ENCODE results near the gene RNU7-1.

Gene RNU7-1

DNA sequence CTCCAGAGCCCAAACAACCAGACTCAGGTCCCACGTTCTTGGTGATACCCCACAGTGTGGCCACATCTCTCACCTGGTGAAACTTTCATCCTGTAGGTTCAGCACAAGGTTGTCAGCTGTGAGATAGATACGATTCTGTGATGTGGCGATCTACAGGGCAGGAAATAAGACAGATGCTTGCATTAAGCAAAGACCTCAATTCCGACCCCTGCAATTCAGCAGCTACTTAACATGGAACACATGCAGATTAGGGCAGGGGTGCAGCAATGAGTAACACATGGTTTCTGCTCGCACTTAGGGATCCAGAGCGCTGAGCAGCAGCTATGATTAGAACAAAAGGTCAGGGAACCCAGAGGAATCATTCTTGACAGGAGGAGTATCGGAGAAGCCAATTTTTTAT, 22.7 kb downstream of the RNU7-1 start:
- no peak for DNase-seq

GRCh38 chr12:6967651-6968100, 24.1 kb downstream of the RNU7-1 start:
- DNase-seq = no peak

GRCh38 chr12:6968426-6968825, 24.8 kb downstream of the RNU7-1 start:
- no peak for DNase-seq

DNA sequence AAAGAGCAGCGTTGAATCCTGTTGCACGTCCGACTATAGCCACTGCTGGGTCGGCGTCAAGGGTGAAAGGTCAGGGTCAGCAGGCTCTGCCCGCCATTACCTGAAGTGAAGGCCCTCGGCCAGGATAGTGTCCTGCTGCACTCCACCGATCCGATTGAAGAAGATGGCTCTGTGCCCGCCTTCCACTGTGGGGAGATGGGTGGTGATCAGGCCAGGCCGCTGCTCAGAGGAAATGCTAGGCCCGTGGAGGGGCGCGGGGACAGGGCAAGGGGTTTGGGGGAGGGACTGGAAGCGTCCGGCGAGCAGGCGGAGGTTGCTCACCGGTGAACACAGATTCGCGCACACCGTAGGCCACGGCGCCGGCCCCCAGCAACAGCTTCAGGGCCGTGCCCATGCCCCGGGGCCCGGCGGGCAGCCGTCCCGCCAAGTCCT, 26.5 kb downstream of the RNU7-1 start:
- DNase-seq = no peak

DNA sequence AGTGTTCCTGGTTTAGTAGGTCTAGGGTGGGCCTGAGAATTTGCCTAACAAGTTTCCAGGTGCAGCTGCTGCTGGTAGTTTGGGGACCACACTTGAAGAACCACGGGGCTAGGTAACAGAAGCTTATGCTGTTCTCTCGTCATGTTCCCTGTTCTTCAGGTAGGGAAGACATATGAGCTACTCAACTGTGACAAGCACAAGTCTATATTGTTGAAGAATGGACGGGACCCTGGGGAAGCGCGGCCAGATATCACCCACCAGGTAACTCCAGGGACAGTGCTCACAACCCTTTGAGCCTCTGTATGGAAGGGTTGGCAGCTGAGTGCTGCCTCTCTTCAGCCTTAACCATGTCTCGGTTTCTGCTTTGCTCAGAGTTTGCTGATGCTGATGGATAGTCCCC, 30.6 kb downstream of the RNU7-1 start:
- DNase-seq = no peak

GRCh38 chr12:6975297-6976032, 31.8 kb downstream of the RNU7-1 start:
- DNase-seq = no peak

DNA sequence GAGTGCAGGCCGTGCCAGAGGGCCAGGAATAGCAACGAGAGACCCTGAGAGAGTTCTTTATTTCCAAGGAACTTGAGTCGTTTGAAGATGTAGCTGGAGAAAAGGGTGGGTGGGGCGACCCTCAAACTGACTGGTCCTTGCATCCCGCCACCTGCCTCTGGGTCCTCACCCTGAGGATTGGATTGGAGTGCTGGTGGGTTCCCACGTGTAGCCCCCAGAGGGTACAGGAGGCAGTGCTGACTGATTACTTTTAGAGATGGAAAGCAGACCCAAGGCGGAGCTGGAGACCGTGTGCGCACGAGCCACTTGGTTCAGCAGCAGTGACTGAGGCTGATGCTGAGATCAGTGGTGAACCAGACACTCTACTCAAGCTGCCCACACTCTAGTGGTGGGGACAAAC, 34.0 kb downstream of the RNU7-1 start:
- no peak for DNase-seq

- DNase-seq = no peak
Observed at GRCh38 chr12:6978188-6978587, 34.6 kb downstream of the RNU7-1 start.

GRCh38 chr12:6978611-6979011, 35.0 kb downstream of the RNU7-1 start:
- no peak for DNase-seq

DNA sequence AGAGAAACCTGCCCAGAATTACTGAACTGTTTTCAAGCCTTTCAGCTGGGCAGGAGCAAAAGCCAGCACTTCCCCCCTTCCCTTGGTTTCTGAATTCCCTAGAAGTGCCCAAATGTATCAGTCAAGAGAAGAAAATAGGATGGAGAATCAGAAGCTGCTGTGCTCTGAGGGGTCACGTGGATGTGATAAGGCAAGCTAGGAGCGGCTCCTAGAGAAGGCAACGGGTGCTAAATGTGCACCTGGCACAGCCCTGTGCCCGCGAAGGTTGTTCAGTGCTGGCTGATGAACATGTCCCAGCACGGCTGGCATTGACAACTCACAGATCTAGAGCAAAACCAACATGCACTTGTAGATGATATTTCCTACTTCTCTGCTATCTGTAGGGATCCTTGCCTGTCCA, 35.4 kb downstream of the RNU7-1 start:
- DNase-seq = no peak

- DNase-seq = no peak
Observed at GRCh38 chr12:6979453-6979852, 35.8 kb downstream of the RNU7-1 start.

GRCh38 chr12:6980075-6980474, 36.5 kb downstream of the RNU7-1 start:
- no peak for DNase-seq

DNA sequence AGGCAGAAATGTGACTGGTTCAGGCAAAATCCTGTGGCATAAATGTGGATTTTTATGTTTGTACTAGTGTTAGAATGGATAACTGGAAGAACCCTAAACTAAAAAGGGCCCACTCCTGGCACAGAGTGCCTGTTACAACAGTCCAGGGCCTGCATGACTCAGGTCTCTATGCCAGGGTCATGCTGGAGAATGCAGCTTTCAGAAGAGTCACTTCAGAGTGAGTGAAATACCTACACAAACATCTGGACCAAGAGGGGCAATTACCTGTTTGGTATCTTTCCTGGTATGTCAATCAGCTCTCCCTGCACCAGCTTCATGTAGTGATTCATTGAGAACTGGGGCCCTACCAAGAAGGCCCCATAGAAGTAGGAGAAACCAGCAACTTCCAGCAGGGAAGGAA, 37.1 kb downstream of the RNU7-1 start:
- no peak for DNase-seq

DNA sequence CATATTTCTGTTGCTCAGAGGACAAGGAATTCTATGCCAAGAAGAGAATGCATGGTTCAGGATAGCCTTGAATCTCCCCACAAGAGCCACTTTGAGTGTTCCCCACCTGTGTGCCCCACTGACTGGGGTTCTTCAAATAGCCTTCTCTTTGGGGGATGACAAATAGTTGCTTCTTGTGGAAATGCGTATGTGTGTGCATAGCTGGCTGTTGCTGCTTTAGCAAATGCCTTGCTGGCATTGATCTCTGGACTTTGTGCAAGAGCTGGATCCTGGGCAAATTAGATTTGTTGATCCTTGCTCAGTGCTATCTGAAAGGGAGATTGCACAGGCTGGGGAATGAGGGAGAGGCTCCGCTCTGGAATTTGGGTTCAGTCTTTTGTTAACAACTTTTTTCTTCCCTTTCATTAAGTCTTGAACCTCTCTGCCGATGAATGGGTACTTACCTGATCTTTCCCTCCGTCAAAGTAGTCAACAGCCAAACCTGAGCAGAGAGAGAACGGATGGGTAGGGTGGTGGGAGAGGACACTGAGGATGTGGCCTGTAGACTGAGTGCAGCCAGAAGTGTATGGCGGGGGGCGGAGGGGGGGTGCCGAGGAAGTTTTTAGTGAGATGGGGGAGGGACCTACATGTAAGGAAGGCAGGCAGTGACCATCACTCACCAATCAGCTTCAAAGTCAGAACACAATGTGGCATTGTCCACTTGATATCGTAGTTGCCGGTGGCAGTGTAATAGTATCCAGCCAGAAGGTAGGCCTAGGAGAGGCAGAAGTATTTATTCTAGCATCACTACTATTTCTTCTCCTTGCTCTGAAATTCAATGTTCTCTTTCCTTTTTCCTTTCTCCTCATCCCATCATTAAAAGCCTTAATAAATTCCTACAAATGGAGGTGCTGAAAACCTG, 37.8 kb downstream of the RNU7-1 start:
- DNase-seq = no peak

DNA sequence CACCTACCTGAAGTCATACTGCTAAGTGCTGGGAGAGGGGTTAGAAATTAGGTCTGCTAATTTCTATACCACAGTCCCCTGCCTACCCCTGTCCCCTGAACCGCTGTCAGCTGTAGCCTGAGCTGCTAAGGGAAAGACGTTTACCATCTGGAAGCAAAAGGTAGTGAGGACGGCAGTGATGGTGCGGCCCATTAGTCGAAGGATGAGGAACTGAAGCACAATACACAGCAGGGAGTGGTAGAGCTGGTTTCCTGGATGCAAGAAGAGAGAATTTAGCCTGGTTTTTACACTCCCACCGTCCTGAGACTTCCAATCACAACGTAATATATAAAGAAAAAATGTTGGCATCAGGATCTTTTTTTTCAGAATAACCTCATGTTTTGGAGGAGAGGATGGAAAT, 38.9 kb downstream of the RNU7-1 start:
- no peak for DNase-seq

GRCh38 chr12:6987956-6988553, 44.4 kb downstream of the RNU7-1 start:
- no peak for DNase-seq
